ENCODE results near the gene MBD4. TPM values are rescaled to one million over a fixed set of nuclear protein-coding genes. Genes with fewer than 3 reads are reported as not detected.

The MBD4 gene
- total RNA-seq, 1 donor from 2014 or later, result 22.8 TPM

DNA sequence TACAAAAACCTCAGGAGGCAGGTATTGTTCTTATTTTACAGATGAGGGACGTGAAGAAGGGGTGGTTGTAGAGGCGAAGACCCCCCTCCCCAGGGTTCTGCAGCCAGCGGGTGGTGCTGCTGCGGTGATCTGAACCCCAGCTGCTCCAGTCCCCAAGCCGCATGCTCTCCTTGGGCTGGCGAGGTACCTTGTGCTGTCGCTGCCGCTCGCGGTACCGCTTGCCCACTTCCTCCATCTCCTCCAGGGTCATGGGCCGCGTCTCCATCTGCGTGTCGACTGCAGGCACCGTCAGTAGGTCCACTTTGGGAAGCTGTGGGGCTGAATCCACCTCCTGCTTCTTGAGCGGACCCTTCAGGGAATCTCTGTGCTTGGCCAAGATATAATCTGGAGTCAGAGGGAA is 28.8 kb downstream of the MBD4 start:
- Histone ChIP-seq H3K79me2 (ENCODE audit: insufficient read depth, low read length) (no peaks in the 10 kb centered on the region), H3K27ac (ENCODE audit: low read depth, low read length) (no peak overlapping the region), H3K9ac (ENCODE audit: low read length) (no peak overlapping the region), H4K20me1 (ENCODE audit: insufficient read depth, low read length) (no peaks in the 10 kb centered on the region), H2AFZ (ENCODE audit: low read depth, low read length) (no peak overlapping the region), H3K36me3 (ENCODE audit: insufficient read depth, low read length) (no peaks in the 10 kb centered on the region), H3K4me1 (ENCODE audit: insufficient read depth, low read length) (peaks cover 24% of the 10 kb centered on the region), H3K4me2 (ENCODE audit: low read length) (no peak overlapping the region), H3K27me3 (ENCODE audit: insufficient read depth, low read length) (no peaks in the 10 kb centered on the region), H3K9me3 (ENCODE audit: insufficient read depth, low read depth, low read length) (no peaks in the 10 kb centered on the region), H3K4me3 (ENCODE audit: insufficient read depth, low read depth, low read length) (no peak overlapping the region)
- Mint-ChIP-seq H3K4me3 (ENCODE audit: unreplicated experiment) (no peak overlapping the region), H3K9me3 (ENCODE audit: unreplicated experiment) (peaks cover 2% of the 10 kb centered on the region), H3K4me1 (ENCODE audit: low read depth, unreplicated experiment) (peaks cover 24% of the 10 kb centered on the region), H3K27me3 (ENCODE audit: low read depth, unreplicated experiment) (peaks cover 7% of the 10 kb centered on the region), H3K36me3 (ENCODE audit: low read depth, unreplicated experiment) (no peaks in the 10 kb centered on the region), H3K27ac (ENCODE audit: unreplicated experiment) (no peak overlapping the region)
- FAIRE-seq (no peak), DNase-seq (ENCODE audit: low read depth) (no peak)
- TF ChIP-seq EZH2 (IDR thresholded peaks at IDR 0.05; ENCODE audit: insufficient read depth, low read length) (no peak), CTCF (IDR thresholded peaks at IDR 0.05; ENCODE audit: insufficient read depth, low read depth, low read length) (no peak)

DNA sequence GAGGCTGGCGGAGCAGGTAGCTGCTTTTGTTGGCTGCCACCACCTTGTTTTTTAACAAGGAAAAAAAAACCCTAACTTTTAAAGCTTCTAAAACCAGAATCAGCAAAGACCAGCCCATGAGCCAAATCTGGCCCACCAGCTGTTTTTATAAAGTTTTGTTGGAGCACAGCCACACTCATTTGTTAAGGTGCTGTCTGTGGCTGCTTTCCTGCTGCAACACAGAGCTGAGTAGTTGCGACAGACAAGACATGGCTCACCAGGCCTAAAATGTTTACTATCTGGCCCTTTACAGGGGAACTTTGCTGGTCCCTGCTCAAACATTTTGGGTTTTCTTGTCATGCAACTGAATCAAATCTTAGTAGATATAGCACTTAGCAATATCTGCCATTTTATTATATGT is 30.2 kb downstream of the MBD4 start:
- Histone ChIP-seq H3K4me2 (ENCODE audit: low read length) (no peak overlapping the region), H3K4me3 (ENCODE audit: insufficient read depth, low read depth, low read length) (no peak overlapping the region), H3K9ac (ENCODE audit: low read length) (no peak overlapping the region), H3K27me3 (ENCODE audit: insufficient read depth, low read length) (no peaks in the 10 kb centered on the region), H3K79me2 (ENCODE audit: insufficient read depth, low read length) (no peaks in the 10 kb centered on the region), H3K9me3 (ENCODE audit: insufficient read depth, low read depth, low read length) (no peaks in the 10 kb centered on the region), H3K27ac (ENCODE audit: low read depth, low read length) (no peak overlapping the region), H2AFZ (ENCODE audit: low read depth, low read length) (no peak overlapping the region), H4K20me1 (ENCODE audit: insufficient read depth, low read length) (no peaks in the 10 kb centered on the region), H3K36me3 (ENCODE audit: insufficient read depth, low read length) (no peaks in the 10 kb centered on the region), H3K4me1 (ENCODE audit: insufficient read depth, low read length) (peaks cover 21% of the 10 kb centered on the region)
- no peak overlapping the region for H3K4me3 Mint-ChIP-seq (ENCODE audit: unreplicated experiment)
- FAIRE-seq (no peak), DNase-seq (ENCODE audit: low read depth) (peak; percentile 66)
- H3K4me1 Mint-ChIP-seq (ENCODE audit: low read depth, unreplicated experiment), result peaks cover 24% of the 10 kb centered on the region
- H3K27me3 Mint-ChIP-seq (ENCODE audit: low read depth, unreplicated experiment), result peaks cover 14% of the 10 kb centered on the region
- TF ChIP-seq EZH2 (IDR thresholded peaks at IDR 0.05; ENCODE audit: insufficient read depth, low read length) (no peak), CTCF (IDR thresholded peaks at IDR 0.05; ENCODE audit: insufficient read depth, low read depth, low read length) (no peak)
- H3K9me3 Mint-ChIP-seq (ENCODE audit: unreplicated experiment), result peaks cover 2% of the 10 kb centered on the region
- no peaks in the 10 kb centered on the region for H3K36me3 Mint-ChIP-seq (ENCODE audit: low read depth, unreplicated experiment)
- no peak overlapping the region for H3K27ac Mint-ChIP-seq (ENCODE audit: unreplicated experiment)

DNA sequence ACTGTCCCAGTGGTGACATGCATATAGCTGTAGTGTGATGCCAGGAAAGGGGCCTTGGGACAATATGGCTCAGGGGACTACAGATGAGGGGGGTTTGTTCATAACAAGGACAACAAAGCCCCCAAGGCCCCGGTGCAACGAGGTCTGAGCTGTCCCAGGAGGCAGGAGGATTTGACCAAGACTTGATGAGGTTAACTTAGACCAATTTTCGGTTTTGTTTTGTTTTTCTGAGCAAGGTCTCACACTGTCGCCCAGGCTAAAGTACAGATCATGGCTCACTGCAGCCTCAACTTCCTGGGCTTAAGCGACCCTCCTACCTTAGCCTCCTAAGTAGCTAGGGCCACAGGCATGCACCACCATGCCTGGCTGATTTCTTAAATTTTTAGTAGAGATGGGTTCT is 35.1 kb downstream of the MBD4 start:
- Histone ChIP-seq H3K79me2 (ENCODE audit: insufficient read depth, low read length) (no peaks in the 10 kb centered on the region), H3K4me1 (ENCODE audit: insufficient read depth, low read length) (no peaks in the 10 kb centered on the region), H2AFZ (ENCODE audit: low read depth, low read length) (no peak overlapping the region), H3K9me3 (ENCODE audit: insufficient read depth, low read depth, low read length) (no peaks in the 10 kb centered on the region), H4K20me1 (ENCODE audit: insufficient read depth, low read length) (no peaks in the 10 kb centered on the region), H3K4me2 (ENCODE audit: low read length) (no peak overlapping the region), H3K27ac (ENCODE audit: low read depth, low read length) (no peak overlapping the region), H3K36me3 (ENCODE audit: insufficient read depth, low read length) (no peaks in the 10 kb centered on the region), H3K4me3 (ENCODE audit: insufficient read depth, low read depth, low read length) (no peak overlapping the region), H3K9ac (ENCODE audit: low read length) (no peak overlapping the region), H3K27me3 (ENCODE audit: insufficient read depth, low read length) (no peaks in the 10 kb centered on the region)
- DNase-seq (ENCODE audit: low read depth) (no peak), FAIRE-seq (no peak)
- Mint-ChIP-seq H3K36me3 (ENCODE audit: low read depth, unreplicated experiment) (no peaks in the 10 kb centered on the region), H3K4me1 (ENCODE audit: low read depth, unreplicated experiment) (no peaks in the 10 kb centered on the region), H3K4me3 (ENCODE audit: unreplicated experiment) (no peak overlapping the region), H3K27me3 (ENCODE audit: low read depth, unreplicated experiment) (peaks cover 16% of the 10 kb centered on the region), H3K27ac (ENCODE audit: unreplicated experiment) (no peak overlapping the region), H3K9me3 (ENCODE audit: unreplicated experiment) (no peaks in the 10 kb centered on the region)
- TF ChIP-seq CTCF (IDR thresholded peaks at IDR 0.05; ENCODE audit: insufficient read depth, low read depth, low read length) (no peak), EZH2 (IDR thresholded peaks at IDR 0.05; ENCODE audit: insufficient read depth, low read length) (no peak)

Measured in astrocyte (in vitro differentiated cells and primary cell).